ENCODE results near the gene GRM7. TPM values are rescaled to one million over a fixed set of nuclear protein-coding genes. Genes with fewer than 3 reads are reported as not detected.
A peak's percentile ranks its signal among the peaks of the same experiment; 100 is the strongest.

The GRM7 gene
- total and polyA plus RNA-seq, 2 experiments from 2014 or later: 0.40 TPM; not detected in 1

DNA sequence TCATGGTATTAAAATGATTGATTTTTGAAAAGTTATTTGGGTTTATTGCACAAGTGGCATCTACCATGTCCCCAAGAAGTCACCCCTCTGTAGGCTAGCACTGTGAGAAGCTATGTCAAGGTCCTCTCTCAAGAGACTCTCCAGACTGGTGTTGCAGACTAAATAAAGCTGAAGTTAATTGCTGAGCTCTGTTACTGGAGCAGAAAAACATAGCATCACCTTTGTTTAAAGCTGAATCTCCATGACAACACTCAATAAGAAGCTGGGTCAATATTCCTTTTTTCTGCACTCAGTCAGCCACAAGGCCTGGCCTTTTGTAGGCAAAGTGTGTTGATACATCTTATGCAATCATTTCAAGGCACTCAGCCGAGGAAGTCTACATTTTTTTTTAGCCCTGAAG, 834.1 kb downstream of the GRM7 start:
- no peak overlapping the region for H3K4me2 ChIP-seq
- peak; percentile 4 for DNase-seq (ENCODE audit: low spot score)
- Mint-ChIP-seq H3K27ac (no peak overlapping the region), H3K36me3 (ENCODE audit: low read depth) (no peaks in the 10 kb centered on the region), H3K4me1 (peaks cover 15% of the 10 kb centered on the region), H3K27me3 (ENCODE audit: insufficient read depth, low read depth, poor library complexity) (no peaks in the 10 kb centered on the region), H3K9me3 (no peaks in the 10 kb centered on the region; the same call in 2 of the 3 replicates), H3K4me3 (no peak overlapping the region)
- no peaks in the 10 kb centered on the region for H3K79me2 ChIP-seq (replicated peaks; ENCODE audit: insufficient read depth)
- no peaks in the 10 kb centered on the region for H3F3A ChIP-seq (replicated peaks; ENCODE audit: low read depth)
- H4K20me1 ChIP-seq (replicated peaks; ENCODE audit: insufficient read depth): no peaks in the 10 kb centered on the region
- no peak for ATAC-seq
- no peaks in the 10 kb centered on the region for H3K27me3 ChIP-seq (ENCODE audit: insufficient read depth)
- TF ChIP-seq, protein P1, sequence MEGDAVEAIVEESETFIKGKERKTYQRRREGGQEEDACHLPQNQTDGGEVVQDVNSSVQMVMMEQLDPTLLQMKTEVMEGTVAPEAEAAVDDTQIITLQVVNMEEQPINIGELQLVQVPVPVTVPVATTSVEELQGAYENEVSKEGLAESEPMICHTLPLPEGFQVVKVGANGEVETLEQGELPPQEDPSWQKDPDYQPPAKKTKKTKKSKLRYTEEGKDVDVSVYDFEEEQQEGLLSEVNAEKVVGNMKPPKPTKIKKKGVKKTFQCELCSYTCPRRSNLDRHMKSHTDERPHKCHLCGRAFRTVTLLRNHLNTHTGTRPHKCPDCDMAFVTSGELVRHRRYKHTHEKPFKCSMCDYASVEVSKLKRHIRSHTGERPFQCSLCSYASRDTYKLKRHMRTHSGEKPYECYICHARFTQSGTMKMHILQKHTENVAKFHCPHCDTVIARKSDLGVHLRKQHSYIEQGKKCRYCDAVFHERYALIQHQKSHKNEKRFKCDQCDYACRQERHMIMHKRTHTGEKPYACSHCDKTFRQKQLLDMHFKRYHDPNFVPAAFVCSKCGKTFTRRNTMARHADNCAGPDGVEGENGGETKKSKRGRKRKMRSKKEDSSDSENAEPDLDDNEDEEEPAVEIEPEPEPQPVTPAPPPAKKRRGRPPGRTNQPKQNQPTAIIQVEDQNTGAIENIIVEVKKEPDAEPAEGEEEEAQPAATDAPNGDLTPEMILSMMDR (conservative IDR thresholded peaks at IDR 0.05; ENCODE audit: low read depth in 2 of 2): no peak
- TF ChIP-seq EZH2 (IDR thresholded peaks at IDR 0.05; ENCODE audit: low read depth, unreplicated experiment) (no peak), JUNB (IDR thresholded peaks at IDR 0.05; ENCODE audit: unreplicated experiment) (no peak), STAT1 (IDR thresholded peaks at IDR 0.05; ENCODE audit: unreplicated experiment) (no peak), CREB1 (CRISPR knock-in tag; IDR thresholded peaks at IDR 0.05; ENCODE audit: low read depth) (no peak), ZNF331 (CRISPR knock-in tag; IDR thresholded peaks at IDR 0.05; ENCODE audit: low read depth) (no peak), POLR2AphosphoS5 (IDR thresholded peaks at IDR 0.05; ENCODE audit: low read depth) (no peak), NANOG (IDR thresholded peaks at IDR 0.05; ENCODE audit: borderline replicate concordance) (no peak), ZNF114 (CRISPR knock-in tag; IDR thresholded peaks at IDR 0.05) (no peak)
- TF ChIP-seq, protein P2, sequence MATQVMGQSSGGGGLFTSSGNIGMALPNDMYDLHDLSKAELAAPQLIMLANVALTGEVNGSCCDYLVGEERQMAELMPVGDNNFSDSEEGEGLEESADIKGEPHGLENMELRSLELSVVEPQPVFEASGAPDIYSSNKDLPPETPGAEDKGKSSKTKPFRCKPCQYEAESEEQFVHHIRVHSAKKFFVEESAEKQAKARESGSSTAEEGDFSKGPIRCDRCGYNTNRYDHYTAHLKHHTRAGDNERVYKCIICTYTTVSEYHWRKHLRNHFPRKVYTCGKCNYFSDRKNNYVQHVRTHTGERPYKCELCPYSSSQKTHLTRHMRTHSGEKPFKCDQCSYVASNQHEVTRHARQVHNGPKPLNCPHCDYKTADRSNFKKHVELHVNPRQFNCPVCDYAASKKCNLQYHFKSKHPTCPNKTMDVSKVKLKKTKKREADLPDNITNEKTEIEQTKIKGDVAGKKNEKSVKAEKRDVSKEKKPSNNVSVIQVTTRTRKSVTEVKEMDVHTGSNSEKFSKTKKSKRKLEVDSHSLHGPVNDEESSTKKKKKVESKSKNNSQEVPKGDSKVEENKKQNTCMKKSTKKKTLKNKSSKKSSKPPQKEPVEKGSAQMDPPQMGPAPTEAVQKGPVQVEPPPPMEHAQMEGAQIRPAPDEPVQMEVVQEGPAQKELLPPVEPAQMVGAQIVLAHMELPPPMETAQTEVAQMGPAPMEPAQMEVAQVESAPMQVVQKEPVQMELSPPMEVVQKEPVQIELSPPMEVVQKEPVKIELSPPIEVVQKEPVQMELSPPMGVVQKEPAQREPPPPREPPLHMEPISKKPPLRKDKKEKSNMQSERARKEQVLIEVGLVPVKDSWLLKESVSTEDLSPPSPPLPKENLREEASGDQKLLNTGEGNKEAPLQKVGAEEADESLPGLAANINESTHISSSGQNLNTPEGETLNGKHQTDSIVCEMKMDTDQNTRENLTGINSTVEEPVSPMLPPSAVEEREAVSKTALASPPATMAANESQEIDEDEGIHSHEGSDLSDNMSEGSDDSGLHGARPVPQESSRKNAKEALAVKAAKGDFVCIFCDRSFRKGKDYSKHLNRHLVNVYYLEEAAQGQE (IDR thresholded peaks at IDR 0.05; ENCODE audit: unreplicated experiment): no peak
- TF ChIP-seq, protein P3, sequence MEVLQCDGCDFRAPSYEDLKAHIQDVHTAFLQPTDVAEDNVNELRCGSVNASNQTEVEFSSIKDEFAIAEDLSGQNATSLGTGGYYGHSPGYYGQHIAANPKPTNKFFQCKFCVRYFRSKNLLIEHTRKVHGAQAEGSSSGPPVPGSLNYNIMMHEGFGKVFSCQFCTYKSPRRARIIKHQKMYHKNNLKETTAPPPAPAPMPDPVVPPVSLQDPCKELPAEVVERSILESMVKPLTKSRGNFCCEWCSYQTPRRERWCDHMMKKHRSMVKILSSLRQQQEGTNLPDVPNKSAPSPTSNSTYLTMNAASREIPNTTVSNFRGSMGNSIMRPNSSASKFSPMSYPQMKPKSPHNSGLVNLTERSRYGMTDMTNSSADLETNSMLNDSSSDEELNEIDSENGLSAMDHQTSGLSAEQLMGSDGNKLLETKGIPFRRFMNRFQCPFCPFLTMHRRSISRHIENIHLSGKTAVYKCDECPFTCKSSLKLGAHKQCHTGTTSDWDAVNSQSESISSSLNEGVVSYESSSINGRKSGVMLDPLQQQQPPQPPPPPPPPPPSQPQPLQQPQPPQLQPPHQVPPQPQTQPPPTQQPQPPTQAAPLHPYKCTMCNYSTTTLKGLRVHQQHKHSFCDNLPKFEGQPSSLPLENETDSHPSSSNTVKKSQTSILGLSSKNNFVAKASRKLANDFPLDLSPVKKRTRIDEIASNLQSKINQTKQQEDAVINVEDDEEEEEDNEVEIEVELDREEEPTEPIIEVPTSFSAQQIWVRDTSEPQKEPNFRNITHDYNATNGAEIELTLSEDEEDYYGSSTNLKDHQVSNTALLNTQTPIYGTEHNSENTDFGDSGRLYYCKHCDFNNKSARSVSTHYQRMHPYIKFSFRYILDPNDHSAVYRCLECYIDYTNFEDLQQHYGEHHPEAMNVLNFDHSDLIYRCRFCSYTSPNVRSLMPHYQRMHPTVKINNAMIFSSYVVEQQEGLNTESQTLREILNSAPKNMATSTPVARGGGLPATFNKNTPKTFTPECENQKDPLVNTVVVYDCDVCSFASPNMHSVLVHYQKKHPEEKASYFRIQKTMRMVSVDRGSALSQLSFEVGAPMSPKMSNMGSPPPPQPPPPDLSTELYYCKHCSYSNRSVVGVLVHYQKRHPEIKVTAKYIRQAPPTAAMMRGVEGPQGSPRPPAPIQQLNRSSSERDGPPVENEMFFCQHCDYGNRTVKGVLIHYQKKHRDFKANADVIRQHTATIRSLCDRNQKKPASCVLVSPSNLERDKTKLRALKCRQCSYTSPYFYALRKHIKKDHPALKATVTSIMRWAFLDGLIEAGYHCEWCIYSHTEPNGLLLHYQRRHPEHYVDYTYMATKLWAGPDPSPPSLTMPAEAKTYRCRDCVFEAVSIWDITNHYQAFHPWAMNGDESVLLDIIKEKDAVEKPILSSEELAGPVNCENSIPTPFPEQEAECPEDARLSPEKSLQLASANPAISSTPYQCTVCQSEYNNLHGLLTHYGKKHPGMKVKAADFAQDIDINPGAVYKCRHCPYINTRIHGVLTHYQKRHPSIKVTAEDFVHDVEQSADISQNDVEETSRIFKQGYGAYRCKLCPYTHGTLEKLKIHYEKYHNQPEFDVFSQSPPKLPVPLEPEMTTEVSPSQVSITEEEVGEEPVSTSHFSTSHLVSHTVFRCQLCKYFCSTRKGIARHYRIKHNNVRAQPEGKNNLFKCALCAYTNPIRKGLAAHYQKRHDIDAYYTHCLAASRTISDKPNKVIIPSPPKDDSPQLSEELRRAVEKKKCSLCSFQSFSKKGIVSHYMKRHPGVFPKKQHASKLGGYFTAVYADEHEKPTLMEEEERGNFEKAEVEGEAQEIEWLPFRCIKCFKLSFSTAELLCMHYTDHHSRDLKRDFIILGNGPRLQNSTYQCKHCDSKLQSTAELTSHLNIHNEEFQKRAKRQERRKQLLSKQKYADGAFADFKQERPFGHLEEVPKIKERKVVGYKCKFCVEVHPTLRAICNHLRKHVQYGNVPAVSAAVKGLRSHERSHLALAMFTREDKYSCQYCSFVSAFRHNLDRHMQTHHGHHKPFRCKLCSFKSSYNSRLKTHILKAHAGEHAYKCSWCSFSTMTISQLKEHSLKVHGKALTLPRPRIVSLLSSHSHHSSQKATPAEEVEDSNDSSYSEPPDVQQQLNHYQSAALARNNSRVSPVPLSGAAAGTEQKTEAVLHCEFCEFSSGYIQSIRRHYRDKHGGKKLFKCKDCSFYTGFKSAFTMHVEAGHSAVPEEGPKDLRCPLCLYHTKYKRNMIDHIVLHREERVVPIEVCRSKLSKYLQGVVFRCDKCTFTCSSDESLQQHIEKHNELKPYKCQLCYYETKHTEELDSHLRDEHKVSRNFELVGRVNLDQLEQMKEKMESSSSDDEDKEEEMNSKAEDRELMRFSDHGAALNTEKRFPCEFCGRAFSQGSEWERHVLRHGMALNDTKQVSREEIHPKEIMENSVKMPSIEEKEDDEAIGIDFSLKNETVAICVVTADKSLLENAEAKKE (CRISPR knock-in tag; IDR thresholded peaks at IDR 0.05): no peak
- TF ChIP-seq, protein P4, sequence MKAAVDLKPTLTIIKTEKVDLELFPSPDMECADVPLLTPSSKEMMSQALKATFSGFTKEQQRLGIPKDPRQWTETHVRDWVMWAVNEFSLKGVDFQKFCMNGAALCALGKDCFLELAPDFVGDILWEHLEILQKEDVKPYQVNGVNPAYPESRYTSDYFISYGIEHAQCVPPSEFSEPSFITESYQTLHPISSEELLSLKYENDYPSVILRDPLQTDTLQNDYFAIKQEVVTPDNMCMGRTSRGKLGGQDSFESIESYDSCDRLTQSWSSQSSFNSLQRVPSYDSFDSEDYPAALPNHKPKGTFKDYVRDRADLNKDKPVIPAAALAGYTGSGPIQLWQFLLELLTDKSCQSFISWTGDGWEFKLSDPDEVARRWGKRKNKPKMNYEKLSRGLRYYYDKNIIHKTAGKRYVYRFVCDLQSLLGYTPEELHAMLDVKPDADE (IDR thresholded peaks at IDR 0.05): no peak
- H3K27ac ChIP-seq (ENCODE audit: low read depth): no peak overlapping the region
- peaks cover 12% of the 10 kb centered on the region; the same call in 1 of the 2 replicates for H3K4me1 ChIP-seq (ENCODE audit: insufficient read depth)
- 0 out of 2 replicates have a peak overlapping the region, but pooled peaks have one; percentile 14 for H2AFZ ChIP-seq
- H3K4me3 ChIP-seq: no peak overlapping the region
- H3K9me2 ChIP-seq (ENCODE audit: insufficient read depth): peaks cover 11% of the 10 kb centered on the region
- H3K36me3 ChIP-seq (ENCODE audit: insufficient read depth): no peaks in the 10 kb centered on the region
